IPS-18a (cell line): ENCODE data around the gene PSD2.
A peak's percentile ranks its signal among the peaks of the same experiment; 100 is the strongest.

Source experiments
- H3K27ac ChIP-seq: one replicate; pipeline ENCODE4 v1.5.1; 2013; ENCODE audit warnings: low read length
- H3K27me3 ChIP-seq: one replicate; pipeline ENCODE4 v1.6.1; 2013; ENCODE audit warnings: mild to moderate bottlenecking, low read length; ENCODE audit not compliant: control insufficient read depth, insufficient read depth
- H3K36me3 ChIP-seq: one replicate; pipeline ENCODE4 v1.6.1; 2013; ENCODE audit warnings: low read depth, low read length; ENCODE audit not compliant: control insufficient read depth
- H3K4me1 ChIP-seq: one replicate; pipeline ENCODE4 v1.6.1; 2013; ENCODE audit warnings: low read depth, low read length; ENCODE audit not compliant: control insufficient read depth
- H3K4me3 ChIP-seq: one replicate; pipeline ENCODE4 v1.5.1; 2013; ENCODE audit warnings: low read length
- H3K9ac ChIP-seq: one replicate; pipeline ENCODE4 v1.6.1; 2013; ENCODE audit warnings: mild to moderate bottlenecking, low read length, moderate library complexity
- H3K9me3 ChIP-seq: one replicate; pipeline ENCODE4 v1.6.1; 2013; ENCODE audit warnings: low read depth, low read length; ENCODE audit not compliant: control insufficient read depth

PSD2 gene

DNA sequence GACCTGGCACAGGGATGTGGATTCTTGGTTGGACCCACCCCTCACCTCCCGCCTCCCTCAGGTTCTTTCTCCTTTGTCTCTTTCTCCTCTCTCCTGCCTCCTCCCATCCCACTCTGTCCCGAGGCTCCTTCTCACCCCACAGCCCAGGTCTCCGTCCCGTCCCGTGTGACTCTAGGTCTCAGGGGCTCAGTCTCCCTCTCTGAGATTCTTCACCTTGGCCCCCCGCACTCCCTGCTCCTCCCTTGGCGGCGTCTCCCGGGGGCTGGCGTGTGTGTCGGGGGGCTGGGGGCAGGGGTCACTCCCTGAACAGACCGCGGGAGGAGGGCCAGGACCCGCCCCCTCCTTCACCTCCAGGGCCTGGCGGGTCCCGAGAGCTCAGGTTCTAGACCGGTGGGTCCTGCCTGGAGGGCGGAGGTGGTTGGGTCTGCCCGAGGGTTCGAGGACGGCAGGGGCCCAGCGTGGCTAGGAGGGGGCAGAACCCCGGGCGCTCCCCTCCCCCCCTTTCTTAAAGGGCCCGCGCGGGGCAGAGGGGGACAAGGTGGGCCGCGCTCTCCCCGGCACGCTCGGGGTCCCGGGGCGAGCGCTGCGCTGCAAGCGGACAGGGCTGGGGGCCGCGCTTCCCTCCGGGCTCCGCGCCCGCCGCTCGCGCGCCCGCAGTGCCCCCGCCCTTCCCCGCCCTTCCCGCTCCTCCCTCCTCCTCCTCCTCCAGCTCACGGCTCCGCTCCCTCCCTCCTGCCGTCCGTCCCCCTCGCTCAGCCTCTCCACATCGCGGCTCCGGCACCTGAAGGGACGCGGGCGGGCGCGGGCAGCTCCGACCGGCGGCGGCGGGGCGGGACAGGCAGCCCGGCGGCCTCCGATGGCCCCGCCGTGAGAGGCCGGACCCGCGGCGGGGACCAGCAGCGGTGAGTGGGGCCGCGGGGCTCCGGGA, at the start of gene PSD2:
PSD2 (plus strand) TSS at position 735 of the 928 bp plus-strand sequence. CDS start 13,633 bp downstream, outside the sequence.
- Histone ChIP-seq H3K9me3 (no peaks in the 10 kb centered on the region), H3K27me3 (peaks cover 75% of the 10 kb centered on the region), H3K4me1 (no peaks in the 10 kb centered on the region), H3K9ac (no peak within 1 kb of the TSS), H3K36me3 (no peaks in the 10 kb centered on the region), H3K4me3 (peak within 1 kb of the TSS; percentile 50), H3K27ac (no peak within 1 kb of the TSS)

DNA sequence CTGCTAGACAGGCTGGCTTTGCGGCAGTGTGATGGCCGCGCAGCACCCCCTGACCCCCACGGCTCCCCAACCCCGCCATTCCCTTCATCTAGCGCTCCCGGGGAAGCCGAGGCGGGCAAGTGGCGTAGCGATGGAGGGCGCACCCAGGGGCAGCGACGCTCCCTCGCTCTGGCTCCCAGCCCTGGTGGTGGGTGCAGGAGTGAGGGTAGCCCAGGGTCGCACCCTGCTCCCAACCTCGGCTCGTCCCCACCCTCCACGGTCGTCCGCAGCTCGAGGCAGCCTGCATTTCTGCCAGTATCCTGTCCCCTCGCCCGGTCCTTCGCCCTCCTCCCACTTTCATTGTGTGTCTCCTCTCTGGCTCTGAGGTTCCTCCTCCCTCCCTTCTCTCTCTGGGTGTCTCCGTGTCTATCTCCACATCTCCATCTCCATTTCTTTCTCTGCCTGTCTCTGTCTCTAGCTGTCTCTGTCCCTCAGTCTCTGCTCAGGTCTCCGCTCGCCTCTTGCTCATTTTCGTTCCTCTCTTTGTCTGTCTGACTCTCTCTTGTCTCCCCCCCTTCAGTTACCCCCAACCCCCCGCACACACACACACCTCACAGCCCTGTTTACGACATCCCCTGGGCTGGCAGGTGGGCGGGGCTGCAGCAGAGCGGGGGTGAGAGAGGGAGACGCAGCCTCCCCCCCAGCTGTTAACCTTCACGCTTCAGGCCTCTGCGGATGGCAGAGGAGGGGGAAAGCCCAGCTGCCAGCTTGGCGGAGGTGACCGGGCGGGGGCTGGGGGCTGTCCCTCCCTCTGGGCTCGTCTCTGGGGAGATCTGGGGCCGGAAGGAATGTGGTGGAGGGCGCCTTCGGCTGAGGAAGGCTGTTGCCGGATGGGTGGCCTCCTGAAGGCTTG, 48.7 kb upstream of the PSD2 start:
- Histone ChIP-seq H3K27ac (no peak overlapping the region), H3K36me3 (no peaks in the 10 kb centered on the region), H3K4me3 (peak overlapping the region; percentile 54), H3K9me3 (no peaks in the 10 kb centered on the region), H3K4me1 (peaks cover 25% of the 10 kb centered on the region), H3K27me3 (peaks cover 76% of the 10 kb centered on the region), H3K9ac (peak overlapping the region; percentile 28)

DNA sequence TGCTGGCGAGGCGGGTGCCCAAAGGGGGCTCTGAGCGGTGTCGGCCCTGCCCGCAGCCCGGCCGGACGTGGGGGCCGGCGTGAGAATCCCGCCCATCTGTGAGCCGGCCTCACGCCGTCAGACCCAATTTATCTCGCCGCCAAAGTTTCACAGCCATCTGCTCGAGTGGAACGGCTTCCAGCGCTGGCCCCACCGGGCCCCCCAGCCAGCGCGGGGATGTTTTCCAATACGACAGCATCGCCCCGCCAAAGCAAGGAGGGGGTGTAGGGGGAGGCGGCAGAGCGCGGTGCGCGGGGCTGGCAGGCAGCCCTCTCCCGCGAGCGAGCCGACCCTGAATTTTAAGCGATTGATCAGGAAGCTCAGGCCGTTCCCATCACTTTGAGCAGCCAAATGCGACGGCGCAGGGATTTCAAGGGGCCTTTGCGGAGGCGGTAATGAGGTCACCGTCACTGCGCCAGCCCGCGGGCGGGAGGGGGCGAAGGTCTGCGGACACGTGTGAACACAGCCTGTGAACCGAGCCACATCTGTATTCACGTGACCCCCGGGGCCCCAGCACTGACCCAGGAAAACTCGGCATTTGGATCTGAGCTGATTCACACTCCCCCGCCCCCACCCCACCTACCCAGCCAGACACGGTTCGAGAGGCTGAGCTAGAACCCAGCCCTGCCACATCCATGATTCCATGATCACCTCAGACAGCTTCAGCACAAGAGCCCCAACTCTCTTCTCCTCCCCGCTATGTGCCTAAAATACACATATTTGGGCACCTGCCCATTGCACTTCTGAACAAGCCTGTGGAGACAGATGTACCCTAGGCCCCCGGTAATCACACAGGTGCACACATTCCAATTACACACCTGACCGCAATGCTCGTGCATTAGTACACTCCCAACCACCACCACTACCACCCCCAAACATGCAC, 47.8 kb upstream of the PSD2 start:
- Histone ChIP-seq H3K36me3 (no peaks in the 10 kb centered on the region), H3K27me3 (peaks cover 85% of the 10 kb centered on the region), H3K9ac (no peak overlapping the region), H3K27ac (no peak overlapping the region), H3K9me3 (no peaks in the 10 kb centered on the region), H3K4me3 (peak overlapping the region; percentile 54), H3K4me1 (peaks cover 25% of the 10 kb centered on the region)

DNA sequence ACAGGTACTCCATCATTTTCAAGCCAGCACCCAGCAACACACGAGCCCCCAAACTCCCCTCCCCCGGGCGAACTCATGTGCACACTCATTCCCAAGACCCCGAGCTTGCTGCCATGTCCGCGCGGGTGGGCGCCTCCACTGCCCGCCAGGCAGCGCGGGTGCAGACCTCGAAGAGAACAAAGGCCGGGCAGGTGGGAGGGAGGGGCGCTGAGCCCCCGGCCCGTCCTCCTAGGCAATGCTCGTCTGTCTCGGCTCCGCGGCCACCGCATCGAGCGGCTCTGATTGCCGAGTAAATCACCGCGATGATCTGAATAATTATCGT, 47.1 kb upstream of the PSD2 start:
- no peak overlapping the region for H3K9ac ChIP-seq
- H3K27me3 ChIP-seq = peaks cover 88% of the 10 kb centered on the region
- H3K27ac ChIP-seq = no peak overlapping the region
- H3K4me3 ChIP-seq = peak overlapping the region; percentile 54
- no peaks in the 10 kb centered on the region for H3K36me3 ChIP-seq
- peaks cover 25% of the 10 kb centered on the region for H3K4me1 ChIP-seq
- no peaks in the 10 kb centered on the region for H3K9me3 ChIP-seq

DNA sequence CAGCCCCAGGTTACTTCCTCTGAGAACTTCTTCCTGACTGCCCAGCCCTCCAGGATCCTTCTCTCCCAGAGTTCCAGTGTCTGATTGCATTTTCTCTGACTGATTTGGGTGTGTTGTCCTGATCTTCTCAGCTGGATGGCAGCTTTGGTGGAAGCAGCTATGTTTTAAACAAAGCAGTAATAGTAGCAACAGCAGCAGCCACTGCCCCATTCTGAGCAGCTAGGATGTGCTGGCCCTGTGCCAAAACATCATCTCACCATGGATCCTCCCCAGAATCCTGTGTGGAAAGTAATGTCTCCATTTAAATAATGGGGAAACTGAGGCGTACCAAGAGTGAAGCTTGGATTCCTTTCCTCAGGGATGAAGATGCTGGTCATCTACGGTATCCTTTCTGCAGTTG, 46.4 kb upstream of the PSD2 start:
- no peaks in the 10 kb centered on the region for H3K36me3 ChIP-seq
- peaks cover 85% of the 10 kb centered on the region for H3K27me3 ChIP-seq
- H3K9ac ChIP-seq = no peak overlapping the region
- no peaks in the 10 kb centered on the region for H3K9me3 ChIP-seq
- no peak overlapping the region for H3K4me3 ChIP-seq
- H3K27ac ChIP-seq = no peak overlapping the region
- H3K4me1 ChIP-seq = peaks cover 25% of the 10 kb centered on the region

DNA sequence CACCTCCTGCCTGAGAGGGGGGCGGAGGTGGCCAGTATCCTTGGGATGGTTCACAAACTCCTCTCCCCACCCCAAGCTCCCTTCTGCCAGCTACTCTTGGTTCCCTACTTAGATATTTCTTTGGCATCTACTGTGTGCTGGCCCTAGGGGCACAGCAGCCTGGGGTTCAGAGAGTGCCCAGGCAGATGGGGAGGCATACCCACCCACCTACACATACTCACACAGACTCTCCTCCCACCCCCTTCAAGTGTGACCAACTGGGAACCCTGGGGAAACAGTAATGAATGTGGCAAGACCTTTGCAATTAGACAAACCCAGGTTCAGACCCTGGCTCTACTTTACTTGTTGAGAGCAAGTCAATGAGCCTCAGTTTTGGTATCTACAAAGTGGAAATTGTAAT, 44.4 kb upstream of the PSD2 start:
- Histone ChIP-seq H3K36me3 (no peaks in the 10 kb centered on the region), H3K9ac (no peak overlapping the region), H3K4me3 (no peak overlapping the region), H3K27ac (no peak overlapping the region), H3K9me3 (no peaks in the 10 kb centered on the region), H3K27me3 (peaks cover 96% of the 10 kb centered on the region), H3K4me1 (peaks cover 20% of the 10 kb centered on the region)

DNA sequence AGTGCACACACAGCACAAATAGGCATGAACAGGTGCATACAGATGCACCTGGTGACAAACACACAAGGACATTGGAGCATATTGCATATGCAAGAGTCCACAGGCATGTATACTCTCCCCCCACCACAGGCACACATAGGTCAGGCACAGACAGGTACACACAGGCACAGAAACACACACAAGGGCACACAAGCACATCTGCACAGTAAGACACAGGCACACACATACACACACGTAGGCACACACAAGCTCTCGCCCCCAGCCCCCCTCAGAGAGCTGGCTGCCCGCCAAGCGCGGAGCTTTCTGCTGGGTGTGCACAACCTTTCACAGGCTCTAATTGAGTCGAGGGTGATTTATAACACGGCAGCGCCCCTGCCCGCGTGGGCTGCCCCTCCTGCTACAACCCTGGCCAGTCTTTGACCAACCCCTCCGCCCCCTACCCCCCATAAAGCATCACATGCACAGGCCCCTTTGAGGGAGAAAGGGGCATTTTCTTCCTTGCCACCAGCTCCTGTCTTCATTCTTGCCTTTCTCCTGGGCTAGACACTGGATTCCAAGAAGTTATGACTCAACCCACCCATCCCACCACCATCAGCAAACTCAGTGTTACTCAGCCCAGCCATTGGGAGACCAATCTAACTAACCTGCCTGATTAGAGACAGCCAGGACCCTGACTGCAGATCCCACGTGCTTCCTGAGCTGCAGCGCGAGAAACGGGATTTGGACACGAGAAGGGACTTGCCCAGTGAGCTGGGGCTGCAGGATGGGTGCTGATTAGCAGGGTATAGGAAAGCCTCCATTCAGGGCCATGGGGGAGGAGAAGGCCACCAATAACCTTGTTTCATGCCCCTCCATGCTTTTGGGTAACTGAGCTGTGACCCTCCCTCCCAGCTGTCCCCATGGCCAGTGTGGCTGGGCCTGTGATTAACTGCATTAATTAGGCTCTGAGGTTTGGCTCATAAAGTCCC, 42.8 kb upstream of the PSD2 start:
- no peak overlapping the region for H3K4me3 ChIP-seq
- H3K27ac ChIP-seq = no peak overlapping the region
- H3K36me3 ChIP-seq = no peaks in the 10 kb centered on the region
- H3K27me3 ChIP-seq = peaks cover 96% of the 10 kb centered on the region
- H3K4me1 ChIP-seq = peaks cover 20% of the 10 kb centered on the region
- H3K9me3 ChIP-seq = no peaks in the 10 kb centered on the region
- no peak overlapping the region for H3K9ac ChIP-seq

DNA sequence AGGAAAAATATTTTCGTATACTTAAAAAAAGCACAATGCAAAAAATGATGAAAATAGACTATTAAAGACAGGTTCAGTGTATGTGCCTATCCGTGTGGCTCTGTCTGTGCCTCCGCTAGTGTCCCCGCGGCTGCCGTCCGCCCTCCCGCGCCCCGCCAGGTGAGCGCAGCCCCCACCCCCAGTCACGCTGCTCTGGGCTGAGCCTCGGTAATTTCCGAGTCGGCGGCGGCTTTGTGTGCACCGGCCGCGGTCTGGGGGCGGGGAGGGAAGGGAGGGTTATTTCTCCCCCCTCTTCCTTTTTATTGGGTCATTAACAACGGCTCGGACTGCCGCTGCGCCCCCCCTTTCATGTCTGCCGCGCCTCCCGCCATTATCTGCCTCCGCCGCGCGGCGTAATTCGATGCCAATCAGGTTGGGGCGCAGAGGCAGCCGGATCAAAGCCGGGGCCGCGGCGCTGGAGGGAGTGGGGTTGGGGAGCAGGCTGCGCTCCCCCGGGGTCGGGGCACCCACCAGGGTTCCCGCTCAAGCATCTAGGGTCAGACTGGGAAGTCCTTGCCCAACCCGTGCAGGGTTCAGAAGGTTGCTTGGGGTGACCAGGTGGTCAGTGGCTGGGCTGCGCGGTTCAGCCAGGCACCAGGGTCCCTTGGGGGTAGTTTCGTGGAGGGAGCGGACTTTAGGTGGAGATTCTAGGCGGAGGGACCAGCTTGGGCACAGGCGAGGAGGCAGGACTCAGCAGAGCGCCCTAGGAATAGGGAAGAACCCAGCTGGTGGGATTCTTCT, 39.5 kb upstream of the PSD2 start:
- no peaks in the 10 kb centered on the region for H3K36me3 ChIP-seq
- no peak overlapping the region for H3K27ac ChIP-seq
- no peaks in the 10 kb centered on the region for H3K9me3 ChIP-seq
- peak overlapping the region; percentile 28 for H3K9ac ChIP-seq
- peaks cover 78% of the 10 kb centered on the region for H3K27me3 ChIP-seq
- peak overlapping the region; percentile 60 for H3K4me3 ChIP-seq
- H3K4me1 ChIP-seq = peaks cover 14% of the 10 kb centered on the region

DNA sequence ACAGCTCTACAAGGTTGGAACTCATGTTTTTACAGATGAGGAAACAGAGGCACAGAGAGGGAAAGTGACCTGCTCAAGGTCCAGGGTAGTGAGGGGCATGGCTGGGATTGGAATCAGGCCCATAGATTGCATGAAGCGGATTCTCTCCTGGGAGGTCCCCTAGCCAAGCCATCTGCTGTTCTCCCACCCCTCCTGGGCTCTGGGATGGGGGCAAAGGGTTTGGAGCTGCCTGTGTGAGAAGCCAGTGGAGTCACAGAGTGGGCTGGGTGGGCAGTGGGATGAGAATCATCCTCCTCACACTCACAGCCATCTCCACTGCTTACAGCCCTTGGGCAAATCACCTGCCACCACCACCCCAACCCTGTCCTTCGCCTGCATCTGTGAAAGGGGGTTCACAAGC, 38.6 kb upstream of the PSD2 start:
- Histone ChIP-seq H3K9ac (no peak overlapping the region), H3K4me1 (peaks cover 14% of the 10 kb centered on the region), H3K36me3 (no peaks in the 10 kb centered on the region), H3K27ac (no peak overlapping the region), H3K27me3 (peaks cover 69% of the 10 kb centered on the region), H3K9me3 (no peaks in the 10 kb centered on the region), H3K4me3 (no peak overlapping the region)
